D341Med (cell line): ENCODE data around the gene GUCA2A.

Experiments used
- DNase-seq: peaks from one replicate; pipeline ENCODE4 v3.0.0; 2012; ENCODE audit warnings: low spot score

The GUCA2A gene

GRCh38 chr1:42176902-42177519, 12.5 kb upstream of the GUCA2A start:
- peak; percentile 64 for DNase-seq

- DNase-seq: no peak
Measured at GRCh38 chr1:42175314-42176054, 10.9 kb upstream of the GUCA2A start.

- no peak for DNase-seq
Measured at GRCh38 chr1:42173961-42174735, 9.6 kb upstream of the GUCA2A start.

- peak; percentile 82 for DNase-seq
Measured at GRCh38 chr1:42173155-42173933, 8.8 kb upstream of the GUCA2A start.

GRCh38 chr1:42172381-42173133, 8.0 kb upstream of the GUCA2A start:
- DNase-seq: no peak

- no peak for DNase-seq
Measured at GRCh38 chr1:42171679-42172266, 7.2 kb upstream of the GUCA2A start.

GRCh38 chr1:42170779-42171621, 6.5 kb upstream of the GUCA2A start:
- no peak for DNase-seq

GRCh38 chr1:42168763-42169162, 4.2 kb upstream of the GUCA2A start:
- DNase-seq: no peak

GRCh38 chr1:42168391-42168670, 3.8 kb upstream of the GUCA2A start:
- no peak for DNase-seq

GRCh38 chr1:42167611-42168390, 3.3 kb upstream of the GUCA2A start:
- DNase-seq: no peak

- no peak for DNase-seq
Measured at GRCh38 chr1:42165511-42166210, 1.1 kb upstream of the GUCA2A start.

- DNase-seq: no peak
Measured at GRCh38 chr1:42163536-42164503, 725 bp downstream of the GUCA2A start.

- DNase-seq: no peak
Measured at GRCh38 chr1:42163114-42163513, 1.4 kb downstream of the GUCA2A start.

- no peak for DNase-seq
Measured at GRCh38 chr1:42162181-42162580, 2.4 kb downstream of the GUCA2A start.

- no peak for DNase-seq
Measured at GRCh38 chr1:42158189-42158588, 6.4 kb downstream of the GUCA2A start.

- DNase-seq: no peak
Measured at GRCh38 chr1:42157667-42158066, 6.9 kb downstream of the GUCA2A start.

GRCh38 chr1:42155362-42155761, 9.2 kb downstream of the GUCA2A start:
- no peak for DNase-seq

GRCh38 chr1:42154685-42155084, 9.9 kb downstream of the GUCA2A start:
- no peak for DNase-seq
